Ishikawa (cell line): ENCODE data around the gene ANKRD16.

Experiments used
- CEBPB ChIP-seq: IDR thresholded peaks from 2 replicates; pipeline ENCODE4 v1.6.1; 2012
- CREB1 ChIP-seq: IDR thresholded peaks from 2 replicates; pipeline ENCODE4 v1.6.1; 2012; ENCODE audit warnings: low read depth
- EGR1 ChIP-seq: IDR thresholded peaks from 2 replicates; pipeline ENCODE4 v1.6.1; 2012
- EP300 ChIP-seq: IDR thresholded peaks from 2 replicates; pipeline ENCODE4 v1.6.1; 2012; ENCODE audit warnings: borderline replicate concordance
- FOXM1 ChIP-seq: IDR thresholded peaks from 2 replicates; pipeline ENCODE4 v1.6.1; 2012; ENCODE audit warnings: low read depth, borderline replicate concordance
- NFIC ChIP-seq: IDR thresholded peaks from 2 replicates; pipeline ENCODE4 v1.6.1; 2012
- RAD21 ChIP-seq: IDR thresholded peaks from 2 replicates; pipeline ENCODE4 v1.6.1; 2012; ENCODE audit warnings: low read depth
- REST ChIP-seq: IDR thresholded peaks from 2 replicates; pipeline ENCODE4 v1.6.1; 2012; ENCODE audit warnings: low read depth, mild to moderate bottlenecking
- TAF1 ChIP-seq: IDR thresholded peaks from 2 replicates; pipeline ENCODE4 v1.6.1; 2012; ENCODE audit warnings: low read depth, mild to moderate bottlenecking
- TCF12 ChIP-seq: IDR thresholded peaks from 2 replicates; pipeline ENCODE4 v1.6.1; 2012; ENCODE audit warnings: low read depth
- TEAD4 ChIP-seq: IDR thresholded peaks from 2 replicates; pipeline ENCODE4 v1.6.1; 2012
- USF1 ChIP-seq: IDR thresholded peaks from 2 replicates; pipeline ENCODE4 v1.6.1; 2012
- YY1 ChIP-seq: IDR thresholded peaks from 2 replicates; pipeline ENCODE4 v1.6.1; 2012; ENCODE audit warnings: low read depth
- ZBTB7A ChIP-seq: IDR thresholded peaks from 2 replicates; pipeline ENCODE4 v1.6.1; 2012; ENCODE audit warnings: low read depth
- TF ChIP-seq, protein P1 (sequence below): IDR thresholded peaks from 2 replicates; pipeline ENCODE4 v1.6.1; 2012

Gene ANKRD16

GRCh38 chr10:5921746-5922145 lies 32.1 kb upstream of the ANKRD16 start:
- TF ChIP-seq TEAD4: no peak
- TF ChIP-seq YY1: no peak
- TF ChIP-seq, protein P1, sequence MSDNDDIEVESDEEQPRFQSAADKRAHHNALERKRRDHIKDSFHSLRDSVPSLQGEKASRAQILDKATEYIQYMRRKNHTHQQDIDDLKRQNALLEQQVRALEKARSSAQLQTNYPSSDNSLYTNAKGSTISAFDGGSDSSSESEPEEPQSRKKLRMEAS: no peak
- TF ChIP-seq RAD21: no peak
- TF ChIP-seq TAF1: no peak
- no peak for TF ChIP-seq REST
- no peak for TF ChIP-seq CEBPB
- TF ChIP-seq USF1: no peak
- TF ChIP-seq EP300: no peak
- no peak for TF ChIP-seq TCF12
- no peak for TF ChIP-seq EGR1
- TF ChIP-seq CREB1: no peak
- no peak for TF ChIP-seq FOXM1
- no peak for TF ChIP-seq NFIC
- no peak for TF ChIP-seq ZBTB7A

DNA sequence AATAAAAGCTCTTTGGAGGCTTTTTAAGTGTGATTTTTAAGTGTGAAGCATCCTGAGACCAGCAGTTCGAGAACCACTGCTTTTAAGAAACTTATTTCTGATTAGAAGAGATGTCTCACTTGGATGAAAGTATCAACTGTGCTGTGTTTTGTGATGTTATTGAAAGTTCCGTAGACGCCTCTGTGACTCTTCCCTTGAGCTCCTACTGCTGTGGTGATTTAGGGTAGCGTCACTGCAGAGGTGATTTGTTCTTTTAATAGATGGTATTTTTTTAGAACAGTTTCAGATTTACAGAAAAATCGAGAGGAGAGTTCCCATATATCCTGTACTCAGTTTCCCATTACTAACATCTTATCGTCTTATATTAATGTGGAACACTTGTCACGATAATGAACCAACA lies 29.9 kb upstream of the ANKRD16 start:
- TF ChIP-seq TEAD4: no peak
- TF ChIP-seq TAF1: no peak
- no peak for TF ChIP-seq EGR1
- TF ChIP-seq CEBPB: no peak
- TF ChIP-seq CREB1: no peak
- no peak for TF ChIP-seq ZBTB7A

GRCh38 chr10:5918763-5919162 lies 29.1 kb upstream of the ANKRD16 start:
- TF ChIP-seq EGR1 (no peak), ZBTB7A (no peak), TEAD4 (no peak), TAF1 (no peak), YY1 (no peak), NFIC (no peak), USF1 (no peak), CREB1 (no peak), FOXM1 (no peak), REST (no peak), RAD21 (no peak), CEBPB (no peak)
- TF ChIP-seq, protein P1: no peak

DNA sequence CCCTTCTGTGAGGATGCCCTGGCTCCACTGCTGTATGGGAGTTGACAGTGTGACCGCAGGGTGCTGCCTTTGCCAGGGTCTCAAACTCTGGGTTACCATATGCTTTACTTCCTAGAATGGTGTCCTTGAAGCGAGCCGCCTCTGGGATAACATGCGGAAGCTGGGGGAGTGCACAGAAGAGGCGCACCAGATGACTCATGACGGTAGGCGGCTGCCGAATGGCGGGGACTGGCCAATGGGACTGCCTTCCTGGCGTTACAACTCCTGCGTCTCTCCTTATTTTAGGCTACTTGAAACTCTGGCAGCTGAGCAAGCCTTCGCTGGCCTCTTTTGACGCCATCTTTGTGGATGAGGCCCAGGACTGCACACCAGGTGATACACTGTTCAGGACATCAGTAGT lies 27.6 kb upstream of the ANKRD16 start:
- no peak for TF ChIP-seq TCF12
- TF ChIP-seq, protein P1: no peak
- no peak for TF ChIP-seq TAF1
- no peak for TF ChIP-seq CEBPB
- TF ChIP-seq EGR1: no peak
- no peak for TF ChIP-seq FOXM1
- no peak for TF ChIP-seq YY1
- no peak for TF ChIP-seq NFIC
- TF ChIP-seq ZBTB7A: no peak
- no peak for TF ChIP-seq EP300
- TF ChIP-seq TEAD4: no peak
- no peak for TF ChIP-seq RAD21
- TF ChIP-seq USF1: no peak
- TF ChIP-seq REST: no peak
- no peak for TF ChIP-seq CREB1
